Measurements from ENCODE around the gene PRSS53. TPM values are rescaled to one million over a fixed set of nuclear protein-coding genes. Genes with fewer than 3 reads are reported as not detected.
A peak's percentile ranks its signal among the peaks of the same experiment; 100 is the strongest.

PRSS53 gene
- total RNA-seq, 1 experiment from 2014 or later: 3.4 TPM

DNA sequence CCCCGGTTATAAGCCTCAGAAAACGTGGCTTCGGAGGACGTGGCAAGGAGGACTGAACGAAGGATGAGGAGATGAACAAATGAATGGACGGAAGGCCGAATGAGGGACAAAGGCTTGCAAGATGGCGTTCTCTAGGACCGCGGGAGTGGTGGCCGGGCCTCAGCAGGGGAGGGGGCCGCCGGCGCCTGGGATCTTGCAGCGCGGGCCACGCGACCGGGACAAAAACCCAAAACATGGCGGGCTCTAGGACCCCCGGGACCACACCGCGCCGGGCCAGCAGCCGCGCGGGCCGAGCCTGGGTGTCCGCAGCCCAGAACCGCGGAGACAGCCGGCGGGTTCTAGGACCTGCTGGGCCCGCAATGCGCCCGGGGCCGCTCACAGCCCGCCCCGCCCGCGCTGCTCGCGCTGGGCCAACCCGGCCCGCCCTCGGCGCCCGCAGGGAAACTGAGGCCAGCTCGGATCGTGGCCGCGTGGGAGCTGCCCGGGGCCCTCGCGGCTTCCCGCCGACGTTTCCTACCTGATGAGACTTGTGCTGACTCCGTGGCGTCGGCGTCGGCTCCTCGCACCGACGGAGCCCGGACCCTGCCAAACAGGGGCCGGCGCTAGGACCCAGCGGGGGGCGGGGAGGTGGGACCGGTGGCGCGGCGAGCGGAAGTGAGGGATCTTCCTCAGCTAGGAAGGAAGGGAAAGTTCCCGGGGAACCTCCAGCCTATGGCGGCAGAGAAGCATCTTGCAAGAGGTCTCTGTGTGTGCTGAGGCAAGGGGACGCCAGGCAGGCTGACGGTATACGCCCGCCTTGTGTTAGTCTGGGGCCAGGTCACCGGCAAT lies 15.4 kb downstream of the PRSS53 start:
- Histone ChIP-seq H3K9me3 (ENCODE audit: control insufficient read depth, insufficient read depth, low read depth, low read length) (no peaks in the 10 kb centered on the region), H3K27ac (ENCODE audit: low read length) (peak overlapping the region; percentile 97), H3K36me3 (ENCODE audit: control insufficient read depth, insufficient read depth, low read length) (peaks cover 10% of the 10 kb centered on the region), H3K4me1 (ENCODE audit: control insufficient read depth, insufficient read depth, low read length) (peaks cover 10% of the 10 kb centered on the region; the same call in 1 of the 2 replicates), H3K27me3 (ENCODE audit: control insufficient read depth, insufficient read depth, low read length) (no peaks in the 10 kb centered on the region), H3K4me3 (ENCODE audit: low read depth in 2 of 2, low read length in 2 of 2) (peak overlapping the region; percentile 99)
- ChIA-PET CTCF (interaction anchor here (1.5 kb wide), 1 partner anchor 89 kb away, joined by 3 read pairs; no protein-coding TSS in a partner anchor), POLR2A (interaction anchor here (0.6 kb wide), 1 partner anchor 107 kb away, joined by 7 read pairs; no protein-coding TSS in a partner anchor)
- in situ Hi-C loops (cut with HindIII; ENCODE audit: low pct_unique_long_range_greater_than_20kb, low sequenced_read_pairs): no loop called here
- intact Hi-C loops (cut with micrococcal nuclease; ENCODE audit: unreplicated experiment): no loop called here
- DNase-seq (ENCODE audit: low read depth, low spot score): peak; percentile 30
- ATAC-seq: peak; percentile 89
- TF ChIP-seq POLR2AphosphoS5 (IDR thresholded peaks at IDR 0.05; ENCODE audit: low read depth, low read length) (peak; percentile 13; the same call in 1 of the 2 replicates), CTCF (IDR thresholded peaks at IDR 0.05) (no peak)
- BruUV-seq (replicated peaks): no TSS peak

GRCh38 chr16:31072540-31073141 lies 16.1 kb downstream of the PRSS53 start:
- no peaks in the 10 kb centered on the region for H3K9me3 ChIP-seq (ENCODE audit: control insufficient read depth, insufficient read depth, low read depth, low read length)
- no TSS peak for BruUV-seq (replicated peaks)
- DNase-seq (ENCODE audit: low read depth, low spot score) (no peak), ATAC-seq (no peak)
- H3K27ac ChIP-seq (ENCODE audit: low read length): peak overlapping the region; percentile 97
- H3K4me1 ChIP-seq (ENCODE audit: control insufficient read depth, insufficient read depth, low read length): peaks cover 10% of the 10 kb centered on the region; the same call in 1 of the 2 replicates
- in situ Hi-C loops (cut with HindIII; ENCODE audit: low pct_unique_long_range_greater_than_20kb, low sequenced_read_pairs): no loop called here
- peak overlapping the region; percentile 99 for H3K4me3 ChIP-seq (ENCODE audit: low read depth in 2 of 2, low read length in 2 of 2)
- intact Hi-C loops (cut with micrococcal nuclease; ENCODE audit: unreplicated experiment): no loop called here
- POLR2A ChIA-PET: no interaction called here
- CTCF ChIA-PET: no interaction called here
- peaks cover 10% of the 10 kb centered on the region for H3K36me3 ChIP-seq (ENCODE audit: control insufficient read depth, insufficient read depth, low read length)
- no peaks in the 10 kb centered on the region for H3K27me3 ChIP-seq (ENCODE audit: control insufficient read depth, insufficient read depth, low read length)
- TF ChIP-seq SIN3A (IDR thresholded peaks at IDR 0.05; ENCODE audit: borderline replicate concordance, insufficient read depth, low read depth, low read length): no peak
- TF ChIP-seq CTCF (IDR thresholded peaks at IDR 0.05): no peak
- TF ChIP-seq TCF7L2 (IDR thresholded peaks at IDR 0.05; ENCODE audit: low read depth, low read length): no peak
- TF ChIP-seq POLR2AphosphoS5 (IDR thresholded peaks at IDR 0.05; ENCODE audit: low read depth, low read length): no peak
- TF ChIP-seq, protein P1, sequence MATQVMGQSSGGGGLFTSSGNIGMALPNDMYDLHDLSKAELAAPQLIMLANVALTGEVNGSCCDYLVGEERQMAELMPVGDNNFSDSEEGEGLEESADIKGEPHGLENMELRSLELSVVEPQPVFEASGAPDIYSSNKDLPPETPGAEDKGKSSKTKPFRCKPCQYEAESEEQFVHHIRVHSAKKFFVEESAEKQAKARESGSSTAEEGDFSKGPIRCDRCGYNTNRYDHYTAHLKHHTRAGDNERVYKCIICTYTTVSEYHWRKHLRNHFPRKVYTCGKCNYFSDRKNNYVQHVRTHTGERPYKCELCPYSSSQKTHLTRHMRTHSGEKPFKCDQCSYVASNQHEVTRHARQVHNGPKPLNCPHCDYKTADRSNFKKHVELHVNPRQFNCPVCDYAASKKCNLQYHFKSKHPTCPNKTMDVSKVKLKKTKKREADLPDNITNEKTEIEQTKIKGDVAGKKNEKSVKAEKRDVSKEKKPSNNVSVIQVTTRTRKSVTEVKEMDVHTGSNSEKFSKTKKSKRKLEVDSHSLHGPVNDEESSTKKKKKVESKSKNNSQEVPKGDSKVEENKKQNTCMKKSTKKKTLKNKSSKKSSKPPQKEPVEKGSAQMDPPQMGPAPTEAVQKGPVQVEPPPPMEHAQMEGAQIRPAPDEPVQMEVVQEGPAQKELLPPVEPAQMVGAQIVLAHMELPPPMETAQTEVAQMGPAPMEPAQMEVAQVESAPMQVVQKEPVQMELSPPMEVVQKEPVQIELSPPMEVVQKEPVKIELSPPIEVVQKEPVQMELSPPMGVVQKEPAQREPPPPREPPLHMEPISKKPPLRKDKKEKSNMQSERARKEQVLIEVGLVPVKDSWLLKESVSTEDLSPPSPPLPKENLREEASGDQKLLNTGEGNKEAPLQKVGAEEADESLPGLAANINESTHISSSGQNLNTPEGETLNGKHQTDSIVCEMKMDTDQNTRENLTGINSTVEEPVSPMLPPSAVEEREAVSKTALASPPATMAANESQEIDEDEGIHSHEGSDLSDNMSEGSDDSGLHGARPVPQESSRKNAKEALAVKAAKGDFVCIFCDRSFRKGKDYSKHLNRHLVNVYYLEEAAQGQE (IDR thresholded peaks at IDR 0.05; ENCODE audit: insufficient read depth in 1 of 2, low read depth in 2 of 2, low read length in 1 of 2): no peak
